Peyer's patch (tissue), 4 donors: ENCODE data around the gene FRMD4A. TPM values are rescaled to one million over a fixed set of nuclear protein-coding genes. Genes with fewer than 3 reads are reported as not detected.
A peak's percentile ranks its signal among the peaks of the same experiment; 100 is the strongest.

ENCODE experiments used
- DNase-seq, 3 donors: peaks; one replicate each; pipeline ENCODE4 v3.0.0-alpha.2; 2017 to 2019
- H3K27ac ChIP-seq, 4 donors: fragments of 200-600 bp; sonication (generic); one replicate each; pipeline ENCODE4 v1.5.1; 2016 to 2019
- H3K27me3 ChIP-seq, 2 donors: fragments of 200-600 bp; sonication (generic); one replicate each; pipeline ENCODE4 v1.5.1; 2019
- H3K36me3 ChIP-seq, 3 donors: fragments of 200-600 bp; sonication (generic); one replicate each; pipeline ENCODE4 v1.5.1; 2016 to 2019
- H3K4me1 ChIP-seq, 4 donors: fragments of 200-600 bp; sonication (generic); one replicate each; pipeline ENCODE4 v1.5.1; 2016 to 2019
- H3K4me3 ChIP-seq, 4 donors: fragments of 200-600 bp; sonication (generic); 1 replicate in 3 of 4; 2 replicates in 1 of 4; pipeline ENCODE4 v1.5.1; 2016 to 2019; ENCODE audit warnings: mild to moderate bottlenecking in 1 of 4
- H3K9me3 ChIP-seq, 4 donors: fragments of 200-600 bp; sonication (generic); one replicate each; pipeline ENCODE4 v1.5.1; 2016 to 2019; ENCODE audit warnings: mild to moderate bottlenecking in 1 of 4
- POLR2A ChIP-seq, 2 donors: fragments of 450-650 bp; IDR thresholded peaks; one replicate each; pipeline ENCODE4 v1.5.1; 2017; ENCODE audit warnings: antibody characterized with exemption in 2 of 2, mild to moderate bottlenecking in 2 of 2, moderate library complexity in 2 of 2
- total RNA-seq, 4 donors: library from RNA; depleted of rRNA; stranded (reverse); fragments of >200 nt; gene quantifications; one replicate each; pipeline ENCODE4 v1.1.0, GENCODE V29; 2016
- TF ChIP-seq, protein P1 (sequence below), 6 experiments: fragments of 450-650 bp in 4 of 6; fragments of 200-600 bp in 2 of 6; sonication (generic) in 1 of 6; IDR thresholded peaks; one replicate each; pipeline ENCODE4 v1.5.1; 2017 to 2019; ENCODE audit warnings: antibody characterized with exemption in 6 of 6, mild to moderate bottlenecking in 3 of 6, moderate library complexity in 1 of 6

FRMD4A gene
- total RNA-seq, 4 donors from 2014 or later, result 3.0 to 47.9 (median 5.9) TPM

DNA sequence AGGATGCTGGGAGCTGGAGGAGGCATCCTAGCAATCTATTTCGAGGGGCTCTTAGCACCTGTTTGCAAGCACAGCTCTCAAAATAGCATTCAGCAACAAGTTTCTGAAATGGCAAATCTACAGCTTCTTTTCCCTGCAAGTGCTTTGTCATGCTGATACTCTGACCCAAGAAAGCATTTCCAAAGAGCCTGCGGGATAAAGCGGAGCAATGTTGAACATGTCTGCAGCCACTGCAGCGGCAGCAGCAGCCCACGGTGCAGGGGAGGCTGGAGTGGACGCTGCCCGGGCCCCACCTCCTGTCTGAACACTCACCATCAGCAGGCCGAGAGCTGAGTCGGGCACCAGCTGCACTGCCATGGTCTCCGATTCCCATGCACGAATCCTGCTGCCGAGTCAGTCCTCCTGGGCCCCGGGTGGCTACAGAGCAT lies 964 bp downstream of the FRMD4A start:
- H3K27me3 ChIP-seq, result no peaks in the 10 kb centered on the region
- no peak overlapping the region for H3K4me3 ChIP-seq
- no peaks in the 10 kb centered on the region for H3K9me3 ChIP-seq
- H3K27ac ChIP-seq, result no peak overlapping the region
- no peak for DNase-seq
- H3K4me1 ChIP-seq, result no peaks in the 10 kb centered on the region
- no peak for TF ChIP-seq POLR2A (IDR thresholded peaks at IDR 0.05)
- TF ChIP-seq, protein P1, sequence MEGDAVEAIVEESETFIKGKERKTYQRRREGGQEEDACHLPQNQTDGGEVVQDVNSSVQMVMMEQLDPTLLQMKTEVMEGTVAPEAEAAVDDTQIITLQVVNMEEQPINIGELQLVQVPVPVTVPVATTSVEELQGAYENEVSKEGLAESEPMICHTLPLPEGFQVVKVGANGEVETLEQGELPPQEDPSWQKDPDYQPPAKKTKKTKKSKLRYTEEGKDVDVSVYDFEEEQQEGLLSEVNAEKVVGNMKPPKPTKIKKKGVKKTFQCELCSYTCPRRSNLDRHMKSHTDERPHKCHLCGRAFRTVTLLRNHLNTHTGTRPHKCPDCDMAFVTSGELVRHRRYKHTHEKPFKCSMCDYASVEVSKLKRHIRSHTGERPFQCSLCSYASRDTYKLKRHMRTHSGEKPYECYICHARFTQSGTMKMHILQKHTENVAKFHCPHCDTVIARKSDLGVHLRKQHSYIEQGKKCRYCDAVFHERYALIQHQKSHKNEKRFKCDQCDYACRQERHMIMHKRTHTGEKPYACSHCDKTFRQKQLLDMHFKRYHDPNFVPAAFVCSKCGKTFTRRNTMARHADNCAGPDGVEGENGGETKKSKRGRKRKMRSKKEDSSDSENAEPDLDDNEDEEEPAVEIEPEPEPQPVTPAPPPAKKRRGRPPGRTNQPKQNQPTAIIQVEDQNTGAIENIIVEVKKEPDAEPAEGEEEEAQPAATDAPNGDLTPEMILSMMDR (IDR thresholded peaks at IDR 0.05), result no peak
- no peaks in the 10 kb centered on the region for H3K36me3 ChIP-seq

DNA sequence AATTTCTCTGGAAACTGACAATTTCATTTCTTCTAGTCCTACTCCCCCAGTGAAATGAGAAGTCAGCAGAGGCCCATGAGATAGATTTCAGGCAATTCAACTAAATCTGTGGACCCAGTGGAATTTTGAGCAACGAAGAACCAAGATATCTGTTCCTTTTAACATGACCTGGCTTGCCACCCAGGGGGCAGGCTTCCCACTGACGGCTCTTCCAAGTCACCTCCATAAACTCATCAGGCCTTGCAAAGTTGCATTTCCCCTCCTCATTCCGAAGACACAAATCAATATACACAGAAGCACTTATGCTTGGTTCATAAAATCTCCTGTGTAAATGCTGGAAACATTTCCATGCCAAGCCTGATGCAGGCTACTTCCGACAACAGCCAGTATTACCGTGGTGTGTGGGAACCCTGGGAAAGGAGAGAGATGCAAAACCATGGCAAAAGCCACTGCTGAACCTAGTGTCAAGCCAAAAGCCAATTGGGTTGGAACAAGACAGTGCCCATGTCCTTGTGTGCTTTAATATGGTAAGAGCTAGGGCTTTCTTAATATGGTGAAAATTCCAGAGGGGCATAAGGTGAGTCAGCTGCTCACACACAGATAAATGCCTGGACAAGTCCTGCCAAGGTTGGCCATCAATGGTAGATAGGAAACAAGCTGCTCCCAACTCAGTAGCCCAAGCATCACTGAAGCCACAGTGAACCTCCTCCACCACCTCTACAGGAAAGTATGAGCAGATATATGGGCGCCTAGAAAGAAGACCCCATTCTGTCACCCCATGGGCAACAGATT lies 1.6 kb downstream of the FRMD4A start:
- no peaks in the 10 kb centered on the region for H3K4me1 ChIP-seq
- no peak overlapping the region for H3K4me3 ChIP-seq
- H3K27ac ChIP-seq, result no peak overlapping the region
- no peaks in the 10 kb centered on the region for H3K9me3 ChIP-seq
- no peak for TF ChIP-seq POLR2A (IDR thresholded peaks at IDR 0.05)
- TF ChIP-seq, protein P1 (IDR thresholded peaks at IDR 0.05), result no peak
- DNase-seq, result no peak
- H3K36me3 ChIP-seq, result no peaks in the 10 kb centered on the region
- H3K27me3 ChIP-seq, result no peaks in the 10 kb centered on the region

DNA sequence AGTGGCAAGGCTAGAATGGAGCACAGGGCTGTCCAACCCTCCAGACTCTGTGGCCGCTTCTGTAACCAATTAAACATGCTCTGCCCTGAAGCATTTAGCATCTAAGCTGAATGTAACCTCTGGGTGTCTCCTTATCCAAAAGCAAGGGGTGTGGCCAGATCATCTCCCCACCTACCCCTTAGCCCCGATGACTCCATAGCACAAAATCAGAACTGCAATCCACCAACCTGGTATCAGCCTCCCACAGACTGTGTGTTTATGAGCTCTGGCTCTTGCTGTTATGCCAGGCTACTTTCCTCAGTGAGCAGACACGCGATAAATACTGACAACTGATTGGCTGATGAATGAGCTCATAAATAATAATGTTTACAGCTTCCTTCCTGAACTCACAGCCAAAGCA lies 3.2 kb downstream of the FRMD4A start:
- Histone ChIP-seq H3K9me3 (no peaks in the 10 kb centered on the region), H3K36me3 (no peaks in the 10 kb centered on the region), H3K4me3 (no peak overlapping the region), H3K27ac (no peak overlapping the region), H3K4me1 (no peaks in the 10 kb centered on the region), H3K27me3 (no peaks in the 10 kb centered on the region)
- DNase-seq, result no peak
- TF ChIP-seq POLR2A (IDR thresholded peaks at IDR 0.05), result no peak
- TF ChIP-seq, protein P1 (IDR thresholded peaks at IDR 0.05), result no peak

DNA sequence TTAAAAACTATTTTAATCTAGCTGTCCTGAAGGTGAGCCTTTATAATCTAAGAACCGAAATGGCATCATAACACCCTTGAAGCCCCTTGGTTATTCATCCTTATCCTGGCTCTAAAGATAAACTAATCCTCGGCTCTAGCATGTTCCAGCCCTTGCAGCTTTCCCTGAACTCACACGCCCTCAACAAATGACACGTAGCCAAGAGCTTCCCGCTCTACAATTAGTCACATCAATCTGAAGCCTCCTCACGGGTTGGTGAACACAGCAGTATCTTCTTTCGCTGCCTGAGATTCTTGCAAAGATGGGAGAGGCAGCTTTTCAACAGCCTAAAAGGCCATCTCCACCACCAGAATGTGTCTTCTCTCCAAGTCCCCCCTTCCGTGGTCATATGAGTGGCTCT lies 4.1 kb downstream of the FRMD4A start:
- TF ChIP-seq, protein P1 (IDR thresholded peaks at IDR 0.05), result no peak
- no peak for TF ChIP-seq POLR2A (IDR thresholded peaks at IDR 0.05)
- H3K4me3 ChIP-seq, result no peak overlapping the region
- H3K27ac ChIP-seq, result no peak overlapping the region
- no peak for DNase-seq
- H3K9me3 ChIP-seq, result no peaks in the 10 kb centered on the region
- no peaks in the 10 kb centered on the region for H3K27me3 ChIP-seq
- H3K36me3 ChIP-seq, result no peaks in the 10 kb centered on the region
- no peaks in the 10 kb centered on the region for H3K4me1 ChIP-seq

DNA sequence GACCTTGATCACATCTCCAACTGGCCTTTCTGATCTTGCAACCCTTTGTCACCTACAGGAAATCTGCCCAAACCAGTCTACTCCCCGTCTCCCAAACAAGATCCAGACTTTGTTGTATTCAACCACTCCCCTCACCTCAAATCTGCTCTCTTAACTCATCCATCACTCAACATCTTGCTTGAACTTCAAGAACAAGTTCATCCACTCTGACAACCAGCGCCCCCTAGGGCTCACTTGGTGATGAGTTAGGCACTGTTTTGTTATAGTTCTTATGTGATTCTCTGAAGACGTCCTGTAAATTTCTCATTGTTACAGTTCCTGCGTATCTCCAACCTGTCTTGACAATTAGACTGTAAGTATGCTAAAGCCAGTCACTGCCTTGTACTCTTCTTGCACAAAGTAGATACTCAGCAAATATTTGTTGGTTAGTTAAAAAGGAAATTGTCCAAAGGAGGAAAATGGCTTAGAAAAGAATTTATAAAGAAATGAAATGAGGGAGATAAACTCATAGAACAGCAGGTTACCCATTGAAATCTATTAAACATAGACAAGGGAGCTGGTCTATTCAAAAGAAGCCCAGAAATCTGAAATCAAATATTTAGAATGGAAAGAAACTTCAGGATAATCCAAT lies 5.3 kb downstream of the FRMD4A start:
- H3K27me3 ChIP-seq, result no peaks in the 10 kb centered on the region
- TF ChIP-seq, protein P1 (IDR thresholded peaks at IDR 0.05), result peak in 4 of 6 experiments; percentile 9 to 26 (median 24)
- no peak for TF ChIP-seq POLR2A (IDR thresholded peaks at IDR 0.05)
- peak in 1 of 3 donors; percentile 65 for DNase-seq
- H3K9me3 ChIP-seq, result no peaks in the 10 kb centered on the region
- no peaks in the 10 kb centered on the region for H3K36me3 ChIP-seq
- no peaks in the 10 kb centered on the region for H3K4me1 ChIP-seq
- no peak overlapping the region for H3K4me3 ChIP-seq
- no peak overlapping the region for H3K27ac ChIP-seq
